Nephron (organoid): ENCODE results near the gene FOXQ1.
A peak's percentile ranks its signal among the peaks of the same experiment; 100 is the strongest.

Experiments used
- H3K27ac Mint-ChIP-seq, 3 experiments: 2 replicates each; pipeline ENCODE4 v1.8.0; 2020; ENCODE audit warnings: mixed read lengths in 3 of 3, mild to moderate bottlenecking in 2 of 3, moderate library complexity in 1 of 3
- H3K27me3 Mint-ChIP-seq: 2 replicates; pipeline ENCODE4 v1.8.0; 2021; ENCODE audit warnings: low read depth, mild to moderate bottlenecking, moderate library complexity, mixed read lengths
- H3K36me3 Mint-ChIP-seq: 2 replicates; pipeline ENCODE4 v1.8.0; 2020; ENCODE audit warnings: low read depth, mixed read lengths
- H3K4me1 Mint-ChIP-seq: 2 replicates; pipeline ENCODE4 v1.8.0; 2020; ENCODE audit warnings: mixed read lengths
- H3K4me3 Mint-ChIP-seq, 3 experiments: 2 replicates each; pipeline ENCODE4 v1.8.0; 2020; ENCODE audit warnings: mild to moderate bottlenecking in 3 of 3, mixed read lengths in 3 of 3, moderate library complexity in 2 of 3
- H3K9me3 Mint-ChIP-seq: 2 replicates; pipeline ENCODE4 v1.8.0; 2020; ENCODE audit warnings: mixed read lengths
- TF ChIP-seq, protein P1 (sequence below), 3 experiments: fragments of 200-600 bp; sonication (generic); IDR thresholded peaks; one replicate each; pipeline ENCODE4 v1.5.0; 2021; ENCODE audit warnings: antibody characterized with exemption in 3 of 3; ENCODE audit not compliant: unreplicated experiment in 3 of 3

FOXQ1 gene

DNA sequence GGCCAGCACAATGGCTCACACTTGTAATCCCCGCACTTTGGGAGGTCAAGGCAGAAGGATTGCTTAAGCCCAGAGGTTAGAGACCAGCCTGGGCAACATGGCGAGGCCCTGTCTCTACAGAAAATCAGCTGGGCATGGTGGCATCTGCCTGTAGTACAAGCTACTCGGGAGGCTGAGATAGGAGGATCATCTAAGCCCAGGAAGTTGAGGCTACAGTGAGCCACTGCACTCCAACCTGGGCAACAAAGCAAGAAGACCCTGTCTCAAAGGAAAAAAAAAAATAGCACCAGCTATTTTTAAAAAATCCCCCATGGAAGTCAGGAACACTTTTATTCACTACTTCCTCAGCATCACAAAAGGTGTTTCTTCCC, 45.2 kb upstream of the FOXQ1 start:
- Mint-ChIP-seq H3K27me3 (peaks cover 26% of the 10 kb centered on the region), H3K27ac (no peak overlapping the region), H3K9me3 (no peaks in the 10 kb centered on the region), H3K4me3 (no peak overlapping the region), H3K36me3 (no peaks in the 10 kb centered on the region), H3K4me1 (no peaks in the 10 kb centered on the region)
- TF ChIP-seq, protein P1, sequence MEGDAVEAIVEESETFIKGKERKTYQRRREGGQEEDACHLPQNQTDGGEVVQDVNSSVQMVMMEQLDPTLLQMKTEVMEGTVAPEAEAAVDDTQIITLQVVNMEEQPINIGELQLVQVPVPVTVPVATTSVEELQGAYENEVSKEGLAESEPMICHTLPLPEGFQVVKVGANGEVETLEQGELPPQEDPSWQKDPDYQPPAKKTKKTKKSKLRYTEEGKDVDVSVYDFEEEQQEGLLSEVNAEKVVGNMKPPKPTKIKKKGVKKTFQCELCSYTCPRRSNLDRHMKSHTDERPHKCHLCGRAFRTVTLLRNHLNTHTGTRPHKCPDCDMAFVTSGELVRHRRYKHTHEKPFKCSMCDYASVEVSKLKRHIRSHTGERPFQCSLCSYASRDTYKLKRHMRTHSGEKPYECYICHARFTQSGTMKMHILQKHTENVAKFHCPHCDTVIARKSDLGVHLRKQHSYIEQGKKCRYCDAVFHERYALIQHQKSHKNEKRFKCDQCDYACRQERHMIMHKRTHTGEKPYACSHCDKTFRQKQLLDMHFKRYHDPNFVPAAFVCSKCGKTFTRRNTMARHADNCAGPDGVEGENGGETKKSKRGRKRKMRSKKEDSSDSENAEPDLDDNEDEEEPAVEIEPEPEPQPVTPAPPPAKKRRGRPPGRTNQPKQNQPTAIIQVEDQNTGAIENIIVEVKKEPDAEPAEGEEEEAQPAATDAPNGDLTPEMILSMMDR (IDR thresholded peaks at IDR 0.05; ENCODE audit: unreplicated experiment in 3 of 3): no peak

DNA sequence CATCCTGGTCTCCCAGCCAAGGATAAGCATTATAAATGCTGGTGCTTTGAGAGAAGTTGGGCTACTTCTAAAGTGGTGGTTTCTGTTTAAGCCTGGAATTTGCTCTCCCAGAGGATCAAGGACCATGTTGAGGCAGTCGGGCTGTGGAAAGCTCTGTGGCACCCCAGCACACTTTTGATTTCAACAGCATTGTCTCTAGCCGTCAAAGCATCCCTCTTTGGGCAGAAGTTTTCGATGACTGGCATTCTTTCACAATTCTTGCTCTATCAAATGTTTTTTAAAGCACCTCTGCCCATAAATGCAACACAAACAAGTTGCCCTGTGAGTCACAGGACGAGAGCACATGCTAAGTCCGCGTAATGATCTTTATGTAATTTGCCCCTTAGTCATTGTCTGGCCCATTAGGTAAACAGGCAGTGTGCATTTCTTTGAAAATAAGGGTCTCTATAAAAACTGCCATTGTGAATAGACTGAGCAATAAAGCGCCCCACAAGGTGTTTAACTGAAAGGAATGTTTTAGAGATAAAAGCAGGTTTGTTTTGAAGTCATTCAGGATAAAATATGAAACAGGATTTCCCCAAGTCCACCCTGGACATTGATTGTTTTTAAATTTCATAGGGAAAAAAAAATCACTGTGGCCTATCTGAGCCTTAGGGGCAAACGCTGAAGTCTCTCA, 44.7 kb upstream of the FOXQ1 start:
- Mint-ChIP-seq H3K4me1 (no peaks in the 10 kb centered on the region), H3K9me3 (peaks cover 2% of the 10 kb centered on the region), H3K4me3 (no peak overlapping the region), H3K27ac (no peak overlapping the region), H3K36me3 (no peaks in the 10 kb centered on the region), H3K27me3 (peaks cover 28% of the 10 kb centered on the region)
- TF ChIP-seq, protein P1 (IDR thresholded peaks at IDR 0.05; ENCODE audit: unreplicated experiment in 3 of 3): no peak

DNA sequence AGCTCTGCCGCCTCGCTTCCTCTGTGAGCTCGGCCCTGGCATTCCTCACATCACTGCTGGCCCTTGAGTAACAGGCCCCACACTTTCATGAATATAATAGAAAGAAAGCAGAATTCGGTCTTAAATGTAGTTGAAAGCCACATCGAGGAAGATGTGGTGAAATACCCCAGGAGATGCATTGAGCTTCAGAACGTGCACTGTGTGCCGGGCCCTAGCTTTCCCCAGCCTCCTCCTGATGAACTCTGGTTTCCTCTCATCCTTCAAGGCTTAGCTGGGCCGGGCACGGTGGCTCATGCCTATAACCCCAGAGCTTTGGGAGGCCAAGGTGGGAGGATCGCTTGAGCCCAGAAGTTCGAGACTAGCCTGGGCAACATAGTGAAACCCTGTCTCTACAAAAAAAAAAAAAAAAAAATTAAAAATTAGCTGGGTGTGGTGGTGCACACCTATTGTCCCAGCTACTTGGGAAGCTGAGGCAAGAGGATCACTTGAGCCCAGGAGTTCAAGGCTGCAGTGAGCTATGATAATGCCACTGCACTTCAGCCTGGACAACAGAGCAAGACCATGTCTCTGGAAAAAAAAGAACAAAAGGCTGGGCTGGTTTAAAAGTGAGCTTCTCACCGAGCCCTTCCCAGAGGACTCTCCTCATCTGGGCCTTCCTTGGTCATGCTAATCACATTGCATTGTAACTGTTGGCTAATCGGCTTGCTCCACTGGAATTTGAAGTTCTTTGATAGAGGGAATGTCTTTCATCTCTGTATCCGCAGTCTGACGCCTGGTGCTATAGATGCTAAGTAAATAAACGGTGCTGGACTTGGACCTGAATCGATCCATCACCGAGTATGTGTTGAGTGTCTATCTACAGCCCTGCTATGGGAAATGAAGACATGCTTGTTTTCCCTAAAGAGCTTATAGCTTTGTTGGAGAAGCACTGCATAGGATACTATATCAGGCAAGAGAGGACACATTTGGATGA, 43.8 kb upstream of the FOXQ1 start:
- Mint-ChIP-seq H3K9me3 (peaks cover 8% of the 10 kb centered on the region), H3K4me3 (no peak overlapping the region), H3K36me3 (no peaks in the 10 kb centered on the region), H3K4me1 (no peaks in the 10 kb centered on the region), H3K27me3 (peaks cover 29% of the 10 kb centered on the region), H3K27ac (no peak overlapping the region)
- TF ChIP-seq, protein P1 (IDR thresholded peaks at IDR 0.05; ENCODE audit: unreplicated experiment in 3 of 3): no peak

DNA sequence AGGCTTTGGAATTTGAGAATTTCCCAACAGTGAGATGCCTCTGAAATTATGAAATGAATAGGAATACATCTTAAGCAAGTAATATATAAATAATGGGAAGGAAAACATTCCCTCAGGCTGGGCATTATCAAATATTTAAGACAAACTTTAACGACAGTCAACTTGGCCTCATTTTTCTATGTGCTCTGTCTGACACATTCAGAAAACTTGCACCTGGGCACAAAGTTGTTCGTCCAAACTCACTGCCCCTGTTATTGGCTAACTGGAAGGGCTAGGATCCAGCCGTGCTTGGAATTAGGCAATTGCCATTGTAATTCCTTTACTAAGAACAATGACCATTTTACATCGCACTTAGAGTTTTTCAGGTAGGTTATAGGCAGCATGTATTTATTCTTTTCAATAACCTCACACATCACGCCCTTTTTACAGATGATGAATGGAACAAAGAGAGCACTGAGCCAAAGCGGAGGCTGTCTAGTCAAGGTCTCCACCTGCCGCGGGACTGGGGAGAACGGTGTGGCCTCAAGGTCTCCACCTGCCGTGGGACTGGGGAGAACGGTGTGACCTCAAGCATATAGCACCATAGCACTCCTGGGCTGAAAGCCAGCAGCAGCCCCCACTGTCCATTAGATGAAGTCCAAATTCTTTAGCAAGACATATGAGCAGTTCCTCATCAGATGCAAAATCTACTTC, 40.7 kb upstream of the FOXQ1 start:
- Mint-ChIP-seq H3K4me3 (no peak overlapping the region), H3K4me1 (no peaks in the 10 kb centered on the region), H3K27me3 (peaks cover 26% of the 10 kb centered on the region), H3K27ac (no peak overlapping the region), H3K9me3 (peaks cover 22% of the 10 kb centered on the region), H3K36me3 (no peaks in the 10 kb centered on the region)
- TF ChIP-seq, protein P1 (IDR thresholded peaks at IDR 0.05; ENCODE audit: unreplicated experiment in 3 of 3): no peak

DNA sequence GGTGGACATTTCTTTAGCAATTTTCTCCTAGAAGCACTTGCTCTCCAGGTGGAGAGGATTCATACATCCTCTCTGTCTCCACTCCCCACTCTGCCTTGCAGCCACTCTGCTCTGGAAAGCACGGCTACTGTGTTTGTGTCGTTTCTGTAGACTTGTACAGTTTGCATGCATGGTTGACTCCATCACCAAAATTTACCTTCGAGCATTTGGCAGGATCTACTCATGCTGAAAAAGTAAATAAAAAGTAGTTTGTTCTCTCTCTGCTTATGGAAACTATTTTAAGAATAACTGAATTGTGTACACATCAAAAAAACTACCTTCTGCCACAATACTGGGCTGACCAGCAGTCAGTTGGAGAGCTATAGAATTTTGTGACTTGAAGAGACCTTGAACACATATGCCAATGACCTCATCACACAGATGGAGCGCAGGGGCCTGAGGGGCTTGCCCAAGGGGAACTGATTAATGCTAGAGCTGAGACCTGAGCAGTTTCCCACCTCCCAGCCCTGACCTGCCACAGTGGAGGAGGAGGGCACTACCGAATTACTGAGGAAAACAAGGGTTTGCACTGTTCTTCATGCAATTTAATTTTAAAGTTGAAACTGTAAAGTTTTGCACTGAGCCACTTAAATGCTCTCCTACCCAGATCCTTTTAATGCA, 33.7 kb upstream of the FOXQ1 start:
- Mint-ChIP-seq H3K9me3 (peaks cover 14% of the 10 kb centered on the region), H3K36me3 (no peaks in the 10 kb centered on the region), H3K4me3 (no peak overlapping the region), H3K27me3 (peaks cover 28% of the 10 kb centered on the region), H3K4me1 (peaks cover 5% of the 10 kb centered on the region), H3K27ac (peak overlapping the region in 2 of 3 experiments; percentile 38 to 67)
- TF ChIP-seq, protein P1 (IDR thresholded peaks at IDR 0.05; ENCODE audit: unreplicated experiment in 3 of 3): no peak
